Astrocyte of the spinal cord (primary cell): ENCODE results near the gene ANKS1B.

ENCODE experiments used
- DNase-seq: peaks from one replicate; pipeline ENCODE4 v3.0.0; 2011; ENCODE audit warnings: low read depth, low spot score
- H3K4me3 ChIP-seq: 2 replicates; pipeline ENCODE4 v1.5.1; 2011; ENCODE audit warnings: low read depth, mild to moderate bottlenecking, low read length, moderate library complexity
- in situ Hi-C: cut with HindIII; loops from 2 replicates; pipeline ENCODE4 v1.10.0; 2017; ENCODE audit warnings: low sequenced_read_pairs
- TF ChIP-seq, protein P1 (sequence below): IDR thresholded peaks from 2 replicates; pipeline ENCODE4 v1.5.1; 2012; ENCODE audit warnings: low read depth, mild to moderate bottlenecking, low read length, inconsistent platforms

The ANKS1B gene

DNA sequence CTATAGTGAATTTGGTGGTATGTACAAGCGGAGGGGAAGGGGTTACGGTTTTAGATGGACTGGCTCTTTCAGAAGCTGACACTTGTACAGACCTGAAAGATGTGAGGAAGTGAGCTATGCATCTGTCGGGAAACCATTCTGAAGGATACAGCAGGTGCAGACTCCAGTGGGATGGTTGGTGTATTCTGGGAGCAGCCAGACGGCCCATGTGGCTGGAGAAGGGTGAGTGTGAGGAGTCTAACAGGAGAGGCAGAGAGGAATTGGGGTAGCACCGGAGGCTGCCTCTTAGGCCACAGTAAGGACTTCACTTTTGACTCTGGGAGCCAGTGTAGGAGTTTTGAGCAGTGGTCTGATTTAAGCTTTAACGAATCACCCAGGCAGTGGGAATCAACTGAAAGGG lies 1248.9 kb downstream of the ANKS1B start:
- TF ChIP-seq, protein P1, sequence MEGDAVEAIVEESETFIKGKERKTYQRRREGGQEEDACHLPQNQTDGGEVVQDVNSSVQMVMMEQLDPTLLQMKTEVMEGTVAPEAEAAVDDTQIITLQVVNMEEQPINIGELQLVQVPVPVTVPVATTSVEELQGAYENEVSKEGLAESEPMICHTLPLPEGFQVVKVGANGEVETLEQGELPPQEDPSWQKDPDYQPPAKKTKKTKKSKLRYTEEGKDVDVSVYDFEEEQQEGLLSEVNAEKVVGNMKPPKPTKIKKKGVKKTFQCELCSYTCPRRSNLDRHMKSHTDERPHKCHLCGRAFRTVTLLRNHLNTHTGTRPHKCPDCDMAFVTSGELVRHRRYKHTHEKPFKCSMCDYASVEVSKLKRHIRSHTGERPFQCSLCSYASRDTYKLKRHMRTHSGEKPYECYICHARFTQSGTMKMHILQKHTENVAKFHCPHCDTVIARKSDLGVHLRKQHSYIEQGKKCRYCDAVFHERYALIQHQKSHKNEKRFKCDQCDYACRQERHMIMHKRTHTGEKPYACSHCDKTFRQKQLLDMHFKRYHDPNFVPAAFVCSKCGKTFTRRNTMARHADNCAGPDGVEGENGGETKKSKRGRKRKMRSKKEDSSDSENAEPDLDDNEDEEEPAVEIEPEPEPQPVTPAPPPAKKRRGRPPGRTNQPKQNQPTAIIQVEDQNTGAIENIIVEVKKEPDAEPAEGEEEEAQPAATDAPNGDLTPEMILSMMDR: no peak
- DNase-seq: no peak
- H3K4me3 ChIP-seq: no peak overlapping the region
- in situ Hi-C loops: no loop called here

GRCh38 chr12:98733667-98734350 lies 1250.9 kb downstream of the ANKS1B start:
- no peak for DNase-seq
- in situ Hi-C loops: no loop called here
- TF ChIP-seq, protein P1: no peak

DNA sequence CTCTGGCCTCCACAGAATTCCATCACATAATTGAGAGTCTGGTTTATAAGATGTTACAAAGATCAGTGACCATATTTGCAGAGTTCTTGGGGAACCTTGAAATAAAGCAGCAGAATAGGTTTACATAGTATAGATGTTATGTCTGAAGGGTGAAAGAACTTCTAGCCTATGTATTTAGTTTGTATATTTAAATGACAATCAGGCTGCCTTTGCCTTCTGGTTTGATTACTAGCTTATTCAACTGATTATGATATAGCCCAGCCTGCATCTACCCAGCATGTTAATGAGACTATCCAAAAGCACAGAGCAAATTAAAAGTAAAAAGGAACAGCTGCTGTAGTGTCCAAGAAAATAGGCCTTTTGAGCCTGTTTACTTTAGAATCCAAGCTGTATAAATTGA lies 1254.3 kb downstream of the ANKS1B start:
- TF ChIP-seq, protein P1: no peak
- in situ Hi-C loops: no loop called here
- no peak for DNase-seq
- H3K4me3 ChIP-seq: no peak overlapping the region

More at GRCh38 chr12:98733667-98734350, 1250.9 kb downstream of the ANKS1B start:
- H3K4me3 ChIP-seq: no peak overlapping the region

- H3K4me3 ChIP-seq: no peak overlapping the region
- in situ Hi-C loops: no loop called here
- TF ChIP-seq, protein P1: no peak
- DNase-seq: no peak
Measured at GRCh38 chr12:98727196-98727595, 1257.5 kb downstream of the ANKS1B start.

- peak; percentile 84 for DNase-seq
- TF ChIP-seq, protein P1: peak; percentile 77
- no peak overlapping the region for H3K4me3 ChIP-seq
- in situ Hi-C loops: no loop called here
Measured at GRCh38 chr12:98725476-98726247, 1259.1 kb downstream of the ANKS1B start.

- in situ Hi-C loops: no loop called here
- DNase-seq: peak; percentile 31
- TF ChIP-seq, protein P1: no peak
- no peak overlapping the region for H3K4me3 ChIP-seq
Measured at GRCh38 chr12:98724384-98725155, 1260.2 kb downstream of the ANKS1B start.
